ENCODE results near the gene M1AP. TPM values are rescaled to one million over a fixed set of nuclear protein-coding genes. Genes with fewer than 3 reads are reported as not detected.

M1AP gene
- total RNA-seq, 1 donor from 2014 or later: 4.9 TPM

DNA sequence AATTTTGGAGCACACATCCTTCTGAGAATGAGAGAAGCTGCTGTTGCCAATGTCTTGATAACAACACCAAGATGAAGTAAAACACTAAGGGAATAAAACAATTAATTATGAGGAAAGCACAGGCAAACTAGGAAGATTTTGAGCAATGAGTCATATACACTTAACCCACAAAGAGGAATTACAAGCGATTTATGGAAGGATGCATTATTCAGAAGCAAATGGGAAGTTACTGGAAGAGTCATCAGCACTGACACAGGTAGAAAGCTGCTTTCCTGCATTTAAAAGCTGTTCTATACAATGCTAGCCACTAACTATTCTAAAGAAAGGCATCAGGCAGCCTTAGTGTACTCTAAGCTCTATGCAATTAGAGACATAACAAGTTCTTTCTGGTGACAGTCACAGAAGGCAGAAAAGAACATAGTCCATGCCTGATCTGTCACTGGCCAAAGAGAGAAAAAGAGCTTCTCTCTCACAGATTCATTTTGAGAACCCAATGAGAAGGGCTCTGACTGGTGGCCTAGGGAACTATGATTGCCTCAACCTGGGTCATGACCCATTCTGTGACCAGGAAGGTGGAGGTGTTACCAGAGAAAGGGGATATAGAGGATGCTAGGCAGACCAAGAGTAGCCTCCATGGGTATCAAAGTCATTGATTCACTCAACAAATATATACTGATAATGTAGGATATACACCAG, 45.4 kb downstream of the M1AP start:
- Histone ChIP-seq H3K4me3 (no peak overlapping the region), H3K9me3 (no peaks in the 10 kb centered on the region), H3K27ac (no peak overlapping the region), H3K36me3 (no peaks in the 10 kb centered on the region), H3K4me1 (no peaks in the 10 kb centered on the region), H3K27me3 (no peaks in the 10 kb centered on the region)
- intact Hi-C loops (cut with DNase I): no loop called here
- no peak for DNase-seq (ENCODE audit: extremely low spot score in 2 of 2)
- TF ChIP-seq POLR2A (IDR thresholded peaks at IDR 0.05) (no peak), CTCF (IDR thresholded peaks at IDR 0.05) (no peak), POLR2AphosphoS5 (IDR thresholded peaks at IDR 0.05; ENCODE audit: insufficient read depth in 1 of 2, low read depth in 1 of 2) (no peak)

GRCh38 chr2:74599676-74600075, 48.5 kb downstream of the M1AP start:
- Histone ChIP-seq H3K27ac (no peak overlapping the region), H3K36me3 (no peaks in the 10 kb centered on the region), H3K4me3 (no peak overlapping the region), H3K27me3 (no peaks in the 10 kb centered on the region), H3K9me3 (no peaks in the 10 kb centered on the region), H3K4me1 (no peaks in the 10 kb centered on the region)
- no peak for TF ChIP-seq CTCF (IDR thresholded peaks at IDR 0.05)
- TF ChIP-seq POLR2A (IDR thresholded peaks at IDR 0.05): no peak
- no peak for TF ChIP-seq POLR2AphosphoS5 (IDR thresholded peaks at IDR 0.05; ENCODE audit: insufficient read depth in 1 of 2, low read depth in 1 of 2)
- intact Hi-C loops (cut with DNase I): no loop called here
- DNase-seq (ENCODE audit: extremely low spot score in 2 of 2): no peak

DNA sequence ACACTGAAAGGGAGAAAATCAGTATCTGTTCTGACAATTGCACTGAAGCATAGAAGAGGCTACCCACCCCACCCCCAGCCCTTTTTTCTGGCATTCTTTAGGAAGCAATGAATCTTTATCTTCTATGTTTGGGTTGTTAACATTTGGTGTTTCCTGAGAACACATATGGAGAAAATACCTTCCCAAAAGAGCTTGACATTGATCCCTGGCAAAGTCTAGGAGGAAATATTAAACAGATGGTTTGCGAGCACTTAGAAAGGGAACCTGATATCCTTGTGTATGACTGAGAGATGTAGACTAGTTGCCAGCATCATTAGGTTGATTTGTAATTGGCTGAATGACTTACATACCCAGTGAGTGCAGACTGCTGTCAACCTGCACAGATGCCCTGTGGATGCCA, 50.7 kb downstream of the M1AP start:
- H3K27ac ChIP-seq: no peak overlapping the region
- H3K9me3 ChIP-seq: no peaks in the 10 kb centered on the region
- H3K36me3 ChIP-seq: no peaks in the 10 kb centered on the region
- TF ChIP-seq CTCF (IDR thresholded peaks at IDR 0.05) (no peak), POLR2AphosphoS5 (IDR thresholded peaks at IDR 0.05; ENCODE audit: insufficient read depth in 1 of 2, low read depth in 1 of 2) (no peak), POLR2A (IDR thresholded peaks at IDR 0.05) (no peak)
- no peaks in the 10 kb centered on the region for H3K27me3 ChIP-seq
- no peak overlapping the region for H3K4me3 ChIP-seq
- intact Hi-C loops (cut with DNase I): no loop called here
- no peaks in the 10 kb centered on the region for H3K4me1 ChIP-seq
- no peak for DNase-seq (ENCODE audit: extremely low spot score in 2 of 2)

GRCh38 chr2:74596584-74596983, 51.5 kb downstream of the M1AP start:
- H3K27ac ChIP-seq: no peak overlapping the region

More at GRCh38 chr2:74596584-74596983, 51.5 kb downstream of the M1AP start:
- Histone ChIP-seq H3K27me3 (no peaks in the 10 kb centered on the region), H3K36me3 (no peaks in the 10 kb centered on the region), H3K9me3 (no peaks in the 10 kb centered on the region), H3K4me3 (no peak overlapping the region), H3K4me1 (no peaks in the 10 kb centered on the region)
- TF ChIP-seq POLR2A (IDR thresholded peaks at IDR 0.05): no peak
- TF ChIP-seq POLR2AphosphoS5 (IDR thresholded peaks at IDR 0.05; ENCODE audit: insufficient read depth in 1 of 2, low read depth in 1 of 2): no peak
- TF ChIP-seq CTCF (IDR thresholded peaks at IDR 0.05): no peak
- DNase-seq (ENCODE audit: extremely low spot score in 2 of 2): no peak
- intact Hi-C loops (cut with DNase I): no loop called here
